Measurements from ENCODE around the gene RNGTT.

- TF ChIP-seq EZH2 (IDR thresholded peaks at IDR 0.05; ENCODE audit: insufficient read depth, poor library complexity, severe bottlenecking) (no peak), EZH2phosphoT487 (IDR thresholded peaks at IDR 0.05; ENCODE audit: insufficient read depth, low read depth) (no peak)
These were observed 234.7 kb downstream of the RNGTT start for GRCh38 chr6:88728756-88729155.
